ENCODE measurements around the gene PCMTD2.
"Not testable (repeated sequence)": the region's sequence is repeated elsewhere in the genome, so short reads cannot be mapped to it uniquely, and the experiment has no call there.

DNA sequence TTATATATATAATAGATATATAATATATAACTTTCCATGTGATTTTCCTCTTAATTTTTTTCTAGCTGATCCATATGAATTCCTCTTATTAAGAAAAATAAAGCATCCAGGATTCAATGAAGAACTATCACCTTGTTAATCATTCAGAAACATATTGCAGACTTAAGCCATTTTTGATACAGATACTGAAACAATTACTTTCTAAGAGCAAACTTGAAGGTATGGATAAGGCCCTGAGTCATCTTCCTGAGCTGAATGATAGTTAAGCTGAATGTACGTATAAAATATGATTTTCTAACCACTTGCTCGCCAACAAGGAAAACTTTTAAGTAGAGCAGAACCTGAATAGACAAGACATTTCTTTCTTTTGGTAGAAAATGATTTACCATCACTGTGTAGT lies 47.5 kb downstream of the PCMTD2 start:
- TF ChIP-seq, protein P1, sequence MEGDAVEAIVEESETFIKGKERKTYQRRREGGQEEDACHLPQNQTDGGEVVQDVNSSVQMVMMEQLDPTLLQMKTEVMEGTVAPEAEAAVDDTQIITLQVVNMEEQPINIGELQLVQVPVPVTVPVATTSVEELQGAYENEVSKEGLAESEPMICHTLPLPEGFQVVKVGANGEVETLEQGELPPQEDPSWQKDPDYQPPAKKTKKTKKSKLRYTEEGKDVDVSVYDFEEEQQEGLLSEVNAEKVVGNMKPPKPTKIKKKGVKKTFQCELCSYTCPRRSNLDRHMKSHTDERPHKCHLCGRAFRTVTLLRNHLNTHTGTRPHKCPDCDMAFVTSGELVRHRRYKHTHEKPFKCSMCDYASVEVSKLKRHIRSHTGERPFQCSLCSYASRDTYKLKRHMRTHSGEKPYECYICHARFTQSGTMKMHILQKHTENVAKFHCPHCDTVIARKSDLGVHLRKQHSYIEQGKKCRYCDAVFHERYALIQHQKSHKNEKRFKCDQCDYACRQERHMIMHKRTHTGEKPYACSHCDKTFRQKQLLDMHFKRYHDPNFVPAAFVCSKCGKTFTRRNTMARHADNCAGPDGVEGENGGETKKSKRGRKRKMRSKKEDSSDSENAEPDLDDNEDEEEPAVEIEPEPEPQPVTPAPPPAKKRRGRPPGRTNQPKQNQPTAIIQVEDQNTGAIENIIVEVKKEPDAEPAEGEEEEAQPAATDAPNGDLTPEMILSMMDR (IDR thresholded peaks at IDR 0.05 in 4 of 5, conservative IDR thresholded peaks at IDR 0.05 in 1 of 5), result not testable (repeated sequence)
- TF ChIP-seq POLR2A (IDR thresholded peaks at IDR 0.05), result not testable (repeated sequence)
